Mesenchymal stem cell (in vitro differentiated cells and primary cell): Measurements from ENCODE around the gene FBXW8.

Source experiments
- DNase-seq: peaks from one replicate; pipeline ENCODE4 v3.0.0-alpha.2; 2013
- H2AFZ ChIP-seq: one replicate; pipeline ENCODE4 v1.6.1; 2013; ENCODE audit warnings: low read depth, mild to moderate bottlenecking, control low read depth, inconsistent platforms, low read length, moderate library complexity
- H2AK5ac ChIP-seq: 2 replicates; pipeline ENCODE4 v1.6.1; 2013; ENCODE audit warnings: low read length, moderate library complexity, mild to moderate bottlenecking, inconsistent platforms; ENCODE audit not compliant: severe bottlenecking
- H2BK120ac ChIP-seq: one replicate; pipeline ENCODE4 v1.6.1; 2013; ENCODE audit warnings: low read depth, mild to moderate bottlenecking, inconsistent platforms, low read length, moderate library complexity
- H2BK12ac ChIP-seq, 2 experiments: one replicate each; pipeline ENCODE4 v1.6.1; 2013; ENCODE audit warnings: inconsistent platforms in 2 of 2, low read length in 2 of 2, mild to moderate bottlenecking in 2 of 2, moderate library complexity in 2 of 2, control low read depth in 1 of 2
- H2BK15ac ChIP-seq: one replicate; pipeline ENCODE4 v1.6.1; 2013; ENCODE audit warnings: mild to moderate bottlenecking, low read depth, inconsistent platforms; ENCODE audit not compliant: poor library complexity, severe bottlenecking
- H2BK5ac ChIP-seq: 2 replicates; pipeline ENCODE4 v1.6.1; 2013; ENCODE audit warnings: low read depth, mild to moderate bottlenecking, low read length, control low read depth, inconsistent platforms; ENCODE audit not compliant: poor library complexity, severe bottlenecking
- H3K14ac ChIP-seq, 2 experiments: one replicate each; pipeline ENCODE4 v1.6.1; 2013; ENCODE audit warnings: inconsistent platforms in 2 of 2, low read length in 2 of 2, control low read depth in 1 of 2, mild to moderate bottlenecking in 1 of 2, moderate library complexity in 1 of 2
- H3K18ac ChIP-seq, 2 experiments: one replicate each; pipeline ENCODE4 v1.6.1; 2013; ENCODE audit warnings: inconsistent platforms in 2 of 2, low read length in 2 of 2, control low read depth in 1 of 2, low read depth in 1 of 2, mild to moderate bottlenecking in 1 of 2
- H3K23ac ChIP-seq, 2 experiments: one replicate each; pipeline ENCODE4 v1.6.1; 2013; ENCODE audit warnings: inconsistent platforms in 2 of 2, low read length in 2 of 2, mild to moderate bottlenecking in 2 of 2, moderate library complexity in 2 of 2, control low read depth in 1 of 2
- H3K27ac ChIP-seq: 2 replicates; pipeline ENCODE4 v1.5.1; 2013; ENCODE audit warnings: mild to moderate bottlenecking, moderate library complexity, low read length, control low read depth, inconsistent platforms; ENCODE audit not compliant: poor library complexity, severe bottlenecking
- H3K27me3 ChIP-seq, 2 experiments: 2 replicates each; pipeline versions ENCODE4 v1.6.1 to v1.7.0; 2013; ENCODE audit warnings: low read length in 2 of 2, mild to moderate bottlenecking in 2 of 2, moderate library complexity in 2 of 2, control low read depth in 1 of 2, inconsistent platforms in 1 of 2; ENCODE audit not compliant: control insufficient read depth in 1 of 2, insufficient read depth in 1 of 2
- H3K36me3 ChIP-seq, 2 experiments: 2 replicates each; pipeline versions ENCODE4 v1.6.1 to v1.7.0; 2013; ENCODE audit warnings: low read length in 2 of 2, control low read depth in 1 of 2, inconsistent platforms in 1 of 2, low read depth in 1 of 2, mild to moderate bottlenecking in 1 of 2; ENCODE audit not compliant: insufficient read depth in 2 of 2, control insufficient read depth in 1 of 2
- H3K4ac ChIP-seq, 2 experiments: one replicate each; pipeline ENCODE4 v1.6.1; 2013; ENCODE audit warnings: inconsistent platforms in 2 of 2, low read length in 2 of 2, mild to moderate bottlenecking in 2 of 2, moderate library complexity in 2 of 2, control low read depth in 1 of 2, low read depth in 1 of 2
- H3K4me1 ChIP-seq: 2 replicates; pipeline ENCODE4 v1.6.1; 2013; ENCODE audit warnings: low read depth, low read length, control low read depth; ENCODE audit not compliant: control insufficient read depth, insufficient read depth
- H3K4me2 ChIP-seq: 2 replicates; pipeline ENCODE4 v1.6.1; 2013; ENCODE audit warnings: low read length, mild to moderate bottlenecking, inconsistent platforms; ENCODE audit not compliant: poor library complexity, severe bottlenecking
- H3K4me3 ChIP-seq, 2 experiments: 2 replicates each; pipeline versions ENCODE4 v1.5.1 to v1.7.0; 2013; ENCODE audit warnings: low read length in 2 of 2, mild to moderate bottlenecking in 2 of 2, control low read depth in 1 of 2, low read depth in 1 of 2; ENCODE audit not compliant: insufficient read depth in 1 of 2
- H3K79me1 ChIP-seq: replicated peaks from 2 replicates; pipeline ENCODE4 v1.6.1; 2013; ENCODE audit warnings: mild to moderate bottlenecking, control low read depth, low read length, inconsistent platforms; ENCODE audit not compliant: poor library complexity, severe bottlenecking
- H3K9ac ChIP-seq: 2 replicates; pipeline ENCODE4 v1.7.0; 2013; ENCODE audit warnings: mild to moderate bottlenecking, low read length, moderate library complexity
- H3K9me3 ChIP-seq: 2 replicates; pipeline ENCODE4 v1.7.0; 2013; ENCODE audit warnings: mild to moderate bottlenecking, low read length; ENCODE audit not compliant: control insufficient read depth
- H4K8ac ChIP-seq: one replicate; pipeline ENCODE4 v1.6.1; 2013; ENCODE audit warnings: inconsistent platforms, mild to moderate bottlenecking, low read length, moderate library complexity
- H4K91ac ChIP-seq: one replicate; pipeline ENCODE4 v1.6.1; 2013; ENCODE audit warnings: mild to moderate bottlenecking, low read length, inconsistent platforms
- WGBS: methylation state at CpG from one replicate; pipeline ENCODE4 v1.1.7; 2013; ENCODE audit warnings: mixed read lengths; 5-methylcytosine and 5-hydroxymethylcytosine counted together

The FBXW8 gene

DNA sequence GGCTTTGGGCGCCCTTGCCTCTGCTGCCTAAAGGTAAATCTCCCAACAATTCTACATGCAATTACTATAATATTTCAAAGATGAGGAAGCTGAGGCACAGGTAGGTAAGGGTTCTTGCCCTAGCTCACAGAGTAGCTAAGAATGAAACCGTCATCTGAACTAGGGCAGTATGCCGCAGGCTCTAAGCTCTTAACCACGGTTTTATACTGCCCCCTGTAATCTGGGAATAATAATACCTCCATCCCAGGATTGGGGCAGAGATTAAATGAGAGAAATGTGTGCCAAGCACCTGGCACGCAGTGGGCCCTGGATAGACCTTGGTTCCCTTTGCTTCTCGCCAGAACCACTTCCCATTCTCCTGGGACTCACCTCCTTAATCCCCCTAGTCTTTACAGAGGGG, 28.0 kb upstream of the FBXW8 start:
- WGBS = 22% methylated on average over 6 of the region's 6 CpGs
- no peak overlapping the region for H2BK12ac ChIP-seq
- no peak overlapping the region for H2BK120ac ChIP-seq
- no peak overlapping the region for H3K4ac ChIP-seq
- H4K8ac ChIP-seq = no peak overlapping the region
- H3K4me2 ChIP-seq = no peak overlapping the region
- no peak overlapping the region for H3K18ac ChIP-seq
- H4K91ac ChIP-seq = no peak overlapping the region
- no peaks in the 10 kb centered on the region for H3K36me3 ChIP-seq
- peaks cover 29% of the 10 kb centered on the region for H3K4me1 ChIP-seq
- no peak overlapping the region for H3K27ac ChIP-seq
- no peak overlapping the region for H2BK5ac ChIP-seq
- H3K23ac ChIP-seq = no peak overlapping the region
- no peak overlapping the region for H2AK5ac ChIP-seq
- peaks cover 57 to 78% of the 10 kb centered on the region in 2 experiments for H3K27me3 ChIP-seq
- no peaks in the 10 kb centered on the region for H3K9me3 ChIP-seq
- no peak overlapping the region for H2AFZ ChIP-seq
- H3K79me1 ChIP-seq = no peaks in the 10 kb centered on the region
- no peak overlapping the region for H3K4me3 ChIP-seq
- no peak overlapping the region for H2BK15ac ChIP-seq
- no peak for DNase-seq
- no peak overlapping the region for H3K9ac ChIP-seq
- H3K14ac ChIP-seq = no peak overlapping the region

DNA sequence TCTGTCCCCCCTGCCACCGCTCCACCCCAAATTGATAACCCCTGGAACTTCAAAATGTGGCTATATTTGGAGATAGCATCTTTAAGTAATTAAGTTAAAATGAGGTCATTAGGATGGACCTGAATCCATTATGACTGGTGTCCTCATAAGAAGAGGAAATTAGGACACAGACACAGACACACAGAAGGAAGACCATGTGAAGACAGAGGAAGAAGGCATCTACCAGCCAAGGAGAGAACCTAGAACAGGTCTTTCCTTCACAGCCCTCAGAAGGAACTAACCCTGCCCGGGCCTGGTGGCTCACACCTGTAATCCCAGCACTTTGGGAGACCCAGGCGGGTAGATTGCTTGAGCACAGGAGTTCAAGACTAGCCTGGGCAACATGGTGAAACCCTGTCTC, 25.9 kb upstream of the FBXW8 start:
- WGBS = 64% methylated on average over 2 of the region's 3 CpGs
- Histone ChIP-seq H4K8ac (no peak overlapping the region), H3K18ac (no peak overlapping the region), H4K91ac (no peak overlapping the region), H3K14ac (no peak overlapping the region), H3K4me2 (no peak overlapping the region), H3K27ac (no peak overlapping the region), H2BK12ac (no peak overlapping the region), H3K27me3 (peaks cover 46 to 69% of the 10 kb centered on the region in 2 experiments), H3K23ac (no peak overlapping the region), H3K79me1 (no peaks in the 10 kb centered on the region), H3K4ac (no peak overlapping the region), H2BK15ac (no peak overlapping the region), H3K9me3 (no peaks in the 10 kb centered on the region), H2AFZ (no peak overlapping the region), H2BK120ac (no peak overlapping the region), H3K9ac (no peak overlapping the region), H3K36me3 (no peaks in the 10 kb centered on the region), H2BK5ac (no peak overlapping the region), H2AK5ac (no peak overlapping the region), H3K4me3 (no peak overlapping the region), H3K4me1 (peaks cover 15% of the 10 kb centered on the region)
- no peak for DNase-seq

DNA sequence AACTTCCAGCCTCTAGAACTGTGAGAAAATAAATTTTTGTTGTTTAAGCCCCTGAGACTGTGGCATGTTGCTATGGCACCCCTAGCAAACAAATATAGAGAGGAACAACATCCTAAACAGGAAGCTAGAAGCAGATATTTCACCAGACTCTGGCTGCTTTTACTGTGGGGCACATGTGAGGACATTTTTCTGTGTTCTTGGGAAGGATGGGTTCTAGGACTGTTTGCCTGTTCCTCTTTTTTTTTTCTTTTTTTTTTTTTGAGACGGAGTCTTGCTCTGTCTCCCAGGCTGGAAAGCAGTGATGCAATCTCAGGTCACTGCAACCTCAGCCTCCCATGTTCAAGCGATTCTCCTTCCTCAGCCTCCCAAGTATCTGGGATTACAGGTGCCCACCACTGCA, 25.3 kb upstream of the FBXW8 start:
- peaks cover 12% of the 10 kb centered on the region for H3K4me1 ChIP-seq
- no peak overlapping the region for H3K4me2 ChIP-seq
- DNase-seq = peak; percentile 52
- H2BK15ac ChIP-seq = no peak overlapping the region
- no peak overlapping the region for H4K91ac ChIP-seq
- no peak overlapping the region for H3K4ac ChIP-seq
- no peak overlapping the region for H3K23ac ChIP-seq
- no peak overlapping the region for H2AFZ ChIP-seq
- H2BK5ac ChIP-seq = no peak overlapping the region
- H3K4me3 ChIP-seq = no peak overlapping the region
- H2AK5ac ChIP-seq = no peak overlapping the region
- peaks cover 40 to 63% of the 10 kb centered on the region in 2 experiments for H3K27me3 ChIP-seq
- H3K14ac ChIP-seq = no peak overlapping the region
- no peak overlapping the region for H3K9ac ChIP-seq
- peaks cover 4% of the 10 kb centered on the region for H3K9me3 ChIP-seq
- H4K8ac ChIP-seq = no peak overlapping the region
- H2BK12ac ChIP-seq = no peak overlapping the region
- H3K79me1 ChIP-seq = no peaks in the 10 kb centered on the region
- H2BK120ac ChIP-seq = no peak overlapping the region
- no peak overlapping the region for H3K18ac ChIP-seq
- H3K27ac ChIP-seq = no peak overlapping the region
- WGBS = 95% methylated on average over 2 of the region's 2 CpGs
- H3K36me3 ChIP-seq = no peaks in the 10 kb centered on the region

DNA sequence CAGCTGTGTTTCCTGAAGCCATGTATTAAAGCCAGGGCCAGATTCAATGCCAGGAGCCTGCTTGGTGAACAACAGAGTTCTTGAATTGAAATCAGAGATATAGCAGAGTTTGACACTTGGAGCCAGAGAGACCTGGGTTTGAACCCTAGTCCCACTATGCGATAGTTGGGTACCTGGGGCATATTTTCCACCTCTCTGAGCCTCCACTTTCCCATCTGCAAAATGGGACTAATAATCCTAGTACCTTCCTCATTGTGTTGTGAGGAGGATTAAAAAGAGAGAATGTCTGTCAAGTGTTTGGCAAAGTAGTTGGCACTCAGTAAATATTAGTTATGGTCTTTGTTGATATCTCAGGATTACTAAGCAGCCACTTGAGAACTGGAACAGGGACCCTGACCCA, 23.5 kb upstream of the FBXW8 start:
- no peak overlapping the region for H3K14ac ChIP-seq
- no peak overlapping the region for H3K23ac ChIP-seq
- no peak overlapping the region for H3K27ac ChIP-seq
- DNase-seq = no peak
- no peaks in the 10 kb centered on the region for H3K4me1 ChIP-seq
- H2AK5ac ChIP-seq = no peak overlapping the region
- no peak overlapping the region for H3K4me2 ChIP-seq
- H3K27me3 ChIP-seq = peaks cover 28 to 52% of the 10 kb centered on the region in 2 experiments
- H3K79me1 ChIP-seq = no peaks in the 10 kb centered on the region
- H3K36me3 ChIP-seq = no peaks in the 10 kb centered on the region
- no peak overlapping the region for H3K4ac ChIP-seq
- no peak overlapping the region for H2BK5ac ChIP-seq
- H3K9me3 ChIP-seq = peaks cover 6% of the 10 kb centered on the region
- no peak overlapping the region for H4K91ac ChIP-seq
- H2BK15ac ChIP-seq = no peak overlapping the region
- H2BK12ac ChIP-seq = no peak overlapping the region
- no peak overlapping the region for H3K9ac ChIP-seq
- H4K8ac ChIP-seq = no peak overlapping the region
- H2AFZ ChIP-seq = no peak overlapping the region
- WGBS = 60% methylated on average over 1 of the region's 1 CpG
- H3K4me3 ChIP-seq = no peak overlapping the region
- H3K18ac ChIP-seq = no peak overlapping the region
- no peak overlapping the region for H2BK120ac ChIP-seq
